Activated CD4-positive, alpha-beta T cell treated with anti-CD3 and anti-CD28 coated beads, Interleukin-2, amount 50 U/mL, for 16 hours (primary cell): ENCODE data around the gene CLUH.

Experiments
- DNase-seq: peaks from one replicate; pipeline ENCODE4 v3.0.0-alpha.2; 2020

CLUH gene

GRCh38 chr17:2711608-2712299 lies at the start of gene CLUH:
Gene CLUH, minus strand, starts transcription at chr17:2711764. Its CDS starts 103 bp downstream, at chr17:2711661.
- DNase-seq = peak; percentile 97

DNA sequence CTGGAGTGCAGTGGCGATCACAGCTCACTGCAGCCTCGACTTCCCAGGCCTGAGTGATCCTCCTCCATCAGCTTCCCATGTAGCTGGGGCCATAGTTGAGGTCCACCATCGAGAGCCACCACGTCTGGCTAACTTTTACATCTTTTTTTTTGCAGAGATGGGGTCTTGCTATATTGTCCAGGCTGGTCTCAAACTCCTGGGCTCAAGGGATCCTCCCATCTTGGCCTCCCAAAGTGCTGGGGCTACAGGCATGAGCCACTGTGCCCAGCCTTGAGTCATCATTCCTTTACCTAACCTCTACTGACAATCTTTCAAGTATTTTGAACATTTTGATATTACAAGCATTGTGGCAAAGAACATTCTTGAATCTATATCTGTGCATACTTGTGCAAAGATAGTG lies 47.3 kb upstream of the CLUH start:
- DNase-seq = no peak

DNA sequence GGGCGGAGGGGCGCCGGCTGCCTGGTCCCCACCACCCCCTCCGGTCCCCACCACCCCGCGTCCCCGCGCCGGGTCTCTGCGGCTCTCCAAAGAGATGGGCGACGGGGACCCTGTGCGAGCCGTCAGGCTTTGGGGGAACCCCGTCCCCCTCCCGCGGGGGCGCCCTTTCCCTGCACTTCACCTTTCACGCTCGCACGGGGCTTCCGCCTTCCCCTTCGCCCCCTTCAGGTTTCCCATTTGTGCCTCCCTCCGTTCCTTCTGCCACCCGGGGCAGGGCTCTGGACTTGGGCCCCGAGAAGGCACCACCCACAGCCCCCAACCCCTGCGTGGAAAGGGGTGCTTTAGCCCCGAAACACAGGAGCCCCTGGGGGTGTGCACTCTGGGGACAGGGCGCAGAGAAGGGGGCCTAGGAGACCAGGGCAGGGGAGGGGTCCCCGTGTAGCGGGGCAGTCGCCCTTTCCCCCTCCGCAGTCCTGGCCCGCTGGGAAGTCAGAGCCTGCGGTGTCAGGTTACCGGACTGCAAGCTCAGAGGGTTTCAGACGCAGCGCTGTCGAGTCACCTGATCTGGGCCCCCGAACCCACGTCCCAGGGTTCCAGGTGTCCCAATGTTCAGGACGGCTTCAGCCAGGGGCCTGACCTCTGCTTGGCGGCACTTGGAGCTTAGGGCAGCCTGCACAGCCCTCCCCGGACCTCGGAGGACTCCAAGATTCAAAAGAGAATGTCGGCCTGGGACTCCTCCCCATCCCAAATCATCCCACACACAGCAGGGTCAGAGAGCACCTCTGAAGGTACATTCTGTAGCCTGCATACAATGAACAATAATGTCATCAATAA lies 44.5 kb upstream of the CLUH start:
- no peak for DNase-seq

DNA sequence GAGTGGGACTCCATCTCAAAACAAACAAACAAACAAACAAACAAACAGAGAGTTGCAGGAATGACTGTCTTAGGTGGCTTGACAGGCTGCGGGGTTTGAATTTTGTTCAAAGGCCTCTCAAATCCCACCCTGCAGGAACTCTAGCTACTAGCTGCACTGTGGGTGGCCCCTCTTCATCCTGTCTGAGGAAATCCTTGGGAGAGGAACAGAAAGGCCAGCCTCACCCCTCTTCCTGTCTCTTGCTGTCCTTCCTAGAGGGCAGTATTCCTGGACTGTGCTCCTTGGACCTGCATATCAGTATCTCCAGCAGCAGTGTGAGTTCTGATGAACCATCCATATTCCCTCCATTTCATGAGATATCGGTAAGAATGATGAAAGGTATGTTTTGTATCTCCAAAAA lies 39.9 kb upstream of the CLUH start:
- no peak for DNase-seq

DNA sequence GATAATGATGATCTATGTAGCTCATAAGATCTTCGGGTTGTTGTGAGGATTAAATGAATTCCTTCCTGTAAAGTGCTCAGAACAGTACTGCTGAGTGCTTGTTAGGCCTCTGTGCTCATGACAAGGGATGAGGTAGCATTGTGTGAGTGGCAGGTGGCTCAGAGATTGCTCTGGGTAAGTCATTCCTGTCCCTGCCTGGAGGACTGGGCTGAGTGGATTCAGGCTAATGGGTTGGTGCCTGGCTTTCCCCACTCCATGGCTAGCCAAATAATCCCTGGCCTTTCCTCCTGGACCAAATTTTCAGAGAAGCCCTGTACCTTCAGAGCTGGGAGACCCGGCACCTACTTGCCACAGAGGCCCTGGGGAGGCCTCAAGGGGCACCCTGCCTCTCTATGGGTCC lies 39.2 kb upstream of the CLUH start:
- no peak for DNase-seq

DNA sequence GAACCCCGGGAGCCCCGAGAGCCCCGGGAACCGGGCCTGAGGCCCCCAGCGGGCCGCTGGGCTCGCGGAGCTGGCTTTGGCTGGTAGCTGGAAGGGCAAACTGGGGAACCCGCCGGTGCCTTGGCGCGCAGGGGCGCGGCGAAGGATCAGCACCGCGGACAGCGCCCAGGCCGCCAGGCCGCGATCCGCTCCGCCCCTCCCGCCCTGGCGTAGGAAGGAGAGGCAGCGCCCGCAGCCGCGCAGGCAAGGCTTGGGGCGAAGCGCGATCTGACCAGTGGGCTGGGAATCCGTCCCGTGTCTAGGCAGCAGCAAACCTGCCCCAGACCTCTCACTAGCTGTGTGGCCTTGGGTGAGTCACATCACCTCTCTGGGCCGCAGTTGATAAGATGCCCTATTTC lies 38.2 kb upstream of the CLUH start:
- DNase-seq = peak; percentile 61

- no peak for DNase-seq
Measured at GRCh38 chr17:2749058-2749783, 37.7 kb upstream of the CLUH start, which contains the start of gene CCDC92B. Gene CCDC92B, minus strand, starts transcription at chr17:2749652. Its CDS starts 14,507 bp downstream, at chr17:2735145.

DNA sequence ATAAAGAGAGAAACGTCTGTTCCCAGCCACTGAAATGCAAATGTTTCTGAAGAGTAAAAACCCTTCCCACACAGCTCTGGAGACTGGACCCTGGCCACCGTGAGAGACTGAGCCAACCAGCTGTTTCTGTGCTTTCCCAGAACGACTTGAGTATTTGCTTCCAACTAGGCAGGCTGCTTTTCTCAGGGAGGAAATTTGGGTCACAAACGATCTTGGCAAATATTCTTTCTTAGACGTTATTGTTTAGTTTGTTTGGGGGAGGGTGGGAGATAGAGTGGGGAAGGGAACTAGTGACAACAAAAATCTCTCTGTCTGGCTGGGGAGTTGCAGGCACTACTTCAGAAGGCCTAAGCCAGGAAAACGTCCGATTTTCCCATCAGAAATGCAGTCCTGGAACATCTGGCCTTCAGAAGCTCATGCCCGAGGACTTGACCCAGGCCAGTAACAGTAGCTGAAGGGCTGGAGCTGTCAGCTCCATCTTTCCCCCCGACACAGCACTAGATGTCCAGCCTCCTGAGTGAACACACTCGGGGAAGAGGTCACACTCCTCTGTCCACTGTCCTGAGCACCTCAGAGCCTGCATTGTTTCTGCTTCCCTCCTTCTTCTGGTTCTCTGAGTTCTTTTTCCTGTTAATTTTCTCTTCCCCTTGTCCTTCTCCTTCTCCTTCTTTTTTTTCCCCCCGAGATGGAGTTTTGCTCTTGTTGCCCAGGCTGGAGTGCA lies 33.9 kb upstream of the CLUH start:
- DNase-seq = no peak

DNA sequence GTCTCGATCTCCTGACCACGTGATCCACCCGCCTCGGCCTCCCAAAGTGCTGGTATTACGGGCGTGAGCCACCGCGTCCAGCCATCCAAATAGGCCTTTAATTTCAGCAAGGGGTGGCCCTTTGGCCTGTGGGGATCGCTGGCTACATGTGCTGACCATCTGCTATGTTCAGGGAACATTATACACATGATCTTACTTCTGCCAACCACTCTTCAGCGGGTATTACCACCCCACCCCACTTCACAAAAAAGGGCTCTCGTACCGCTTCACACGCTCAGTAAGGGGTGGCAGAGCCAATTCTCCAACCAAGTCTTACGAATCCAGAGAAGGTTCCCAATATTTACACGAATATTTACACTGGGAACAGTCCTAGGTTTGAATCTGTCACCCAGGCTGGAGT lies 26.1 kb upstream of the CLUH start:
- no peak for DNase-seq

DNA sequence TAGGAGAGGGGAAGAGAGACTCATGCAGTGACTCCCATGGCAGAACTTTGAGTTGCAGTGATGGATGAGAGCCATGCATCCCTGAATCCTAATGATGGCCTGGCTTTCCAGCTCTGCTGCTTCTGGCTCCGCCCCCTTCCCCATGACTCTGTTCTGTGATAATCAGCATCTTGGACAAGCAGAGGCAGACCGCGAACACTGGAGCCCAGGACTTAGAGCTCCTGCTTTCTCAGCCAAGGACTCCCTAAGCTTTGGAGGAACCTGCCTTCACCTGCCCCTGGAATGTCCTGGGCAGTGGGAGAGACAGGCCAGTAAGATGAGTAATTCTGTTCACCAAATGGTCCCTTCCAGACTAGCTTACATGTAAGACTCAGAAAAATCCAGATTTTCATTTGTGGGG lies 25.4 kb upstream of the CLUH start:
- DNase-seq = no peak

DNA sequence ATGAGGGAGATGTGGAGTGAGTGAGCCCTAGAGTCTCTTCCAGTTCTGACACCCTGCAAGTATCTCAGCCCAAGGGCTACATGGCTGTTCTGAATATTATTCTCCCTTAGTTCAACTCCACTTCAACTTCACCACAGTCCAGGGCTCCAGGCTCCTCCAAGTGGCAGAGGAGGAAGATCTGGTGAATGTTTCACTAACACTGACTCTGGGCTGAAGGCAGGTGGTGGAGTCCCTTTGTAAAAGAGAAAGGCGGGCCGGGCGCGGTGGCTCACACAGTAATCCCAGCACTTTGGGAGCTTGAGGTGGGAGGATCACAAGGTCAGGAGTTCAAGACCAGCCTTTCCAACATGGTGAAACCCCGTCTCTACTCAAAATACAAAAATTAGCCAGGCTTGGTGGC lies 24.3 kb upstream of the CLUH start:
- DNase-seq = no peak

DNA sequence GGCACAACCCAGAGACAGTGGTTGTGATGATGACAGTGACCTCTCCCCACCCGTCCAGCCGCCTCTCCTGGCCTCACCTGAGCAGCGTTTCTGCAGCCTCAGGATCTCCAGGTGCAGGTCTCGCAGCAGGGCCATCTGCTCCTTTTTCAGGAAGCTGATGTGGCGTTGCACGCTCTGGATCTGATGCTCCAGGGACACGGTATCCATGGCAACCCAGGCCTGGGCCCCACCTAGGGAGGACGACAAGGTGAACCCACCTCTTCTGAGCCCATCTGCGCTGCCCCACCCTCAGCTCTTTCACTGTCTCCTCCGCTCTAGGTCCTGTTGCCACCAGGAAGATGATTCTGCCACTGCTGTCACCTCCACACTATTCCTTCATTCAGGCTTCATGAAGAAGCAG lies 23.4 kb upstream of the CLUH start:
- DNase-seq = no peak

- no peak for DNase-seq
Measured at GRCh38 chr17:2731807-2732206, 20.2 kb upstream of the CLUH start.

DNA sequence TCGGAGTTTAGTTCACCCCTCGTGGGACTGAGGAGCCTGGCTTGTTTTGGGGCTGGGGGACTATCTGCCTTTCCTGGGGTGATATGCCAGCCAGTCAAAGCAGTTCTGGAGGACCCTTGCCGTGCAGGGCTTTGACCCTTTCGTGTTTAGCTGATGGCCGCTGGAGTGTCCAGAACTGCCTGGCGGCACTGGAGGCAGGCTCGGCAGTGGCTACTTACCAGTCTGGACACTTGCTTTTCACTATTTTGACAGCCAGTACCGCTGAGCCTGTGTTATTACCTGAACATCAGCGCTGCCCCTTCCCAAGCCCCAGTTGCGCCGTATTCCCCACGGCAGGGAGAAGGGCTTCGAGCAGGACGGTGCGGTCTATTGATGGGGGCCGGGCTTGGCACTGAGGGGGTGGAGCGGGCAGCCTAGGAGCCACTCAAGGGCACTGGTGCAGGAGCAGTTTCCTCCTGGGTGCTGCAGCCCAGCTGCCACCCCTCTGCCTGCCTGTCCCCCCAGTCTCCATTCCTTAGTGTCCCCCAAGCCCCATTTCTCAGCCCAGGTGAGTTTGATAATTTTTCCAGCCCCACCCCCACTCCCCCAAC lies 19.3 kb upstream of the CLUH start:
- DNase-seq = no peak

GRCh38 chr17:2724784-2725164 lies 13.2 kb upstream of the CLUH start:
- DNase-seq = peak; percentile 45

DNA sequence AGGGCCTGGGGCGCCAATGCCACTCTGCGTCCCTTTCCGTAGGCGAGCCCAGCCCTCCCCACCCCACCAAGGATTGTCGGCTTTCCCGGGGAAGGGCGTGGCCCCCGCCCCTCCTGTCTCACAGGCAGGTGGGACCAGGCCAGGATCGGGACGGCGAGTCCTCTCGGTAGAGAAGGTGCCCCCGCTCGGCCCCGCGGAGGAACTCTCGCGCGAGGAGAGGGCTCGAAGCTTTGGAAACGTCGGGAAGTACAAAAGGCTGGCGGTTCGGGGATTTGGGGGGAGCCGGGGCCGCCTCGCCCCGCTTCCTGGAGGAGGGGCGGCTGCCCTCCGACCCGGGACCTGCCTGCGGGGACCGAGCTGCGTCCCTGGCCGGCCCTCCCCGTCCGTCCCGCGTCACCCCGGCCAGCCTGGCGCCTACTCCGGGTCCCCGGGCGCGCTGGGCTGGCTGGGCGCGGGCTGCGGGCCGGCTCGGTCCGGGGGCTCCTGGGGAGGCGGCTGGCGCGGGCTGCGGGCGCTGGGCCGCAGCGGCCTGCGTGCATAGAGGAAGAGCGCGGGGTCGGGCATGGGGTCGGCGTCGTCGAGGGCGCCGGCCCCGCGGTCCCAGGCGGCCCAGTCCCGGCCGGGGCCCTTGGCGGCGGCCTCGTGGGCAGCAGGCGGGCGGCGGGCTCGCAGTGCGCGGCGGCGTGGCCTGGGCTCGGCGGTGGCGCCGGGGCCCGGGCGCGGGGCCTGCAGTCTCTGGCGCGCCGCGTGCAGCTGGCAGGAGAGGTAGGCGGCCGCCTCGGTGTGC lies 12.6 kb upstream of the CLUH start:
- no peak for DNase-seq

- DNase-seq = no peak
Measured at GRCh38 chr17:2723505-2723996, 12.0 kb upstream of the CLUH start.

- no peak for DNase-seq
Measured at GRCh38 chr17:2722611-2723010, 11.0 kb upstream of the CLUH start.

GRCh38 chr17:2721603-2722002 lies 10.0 kb upstream of the CLUH start:
- DNase-seq = no peak

GRCh38 chr17:2719861-2720260 lies 8.3 kb upstream of the CLUH start:
- DNase-seq = no peak

DNA sequence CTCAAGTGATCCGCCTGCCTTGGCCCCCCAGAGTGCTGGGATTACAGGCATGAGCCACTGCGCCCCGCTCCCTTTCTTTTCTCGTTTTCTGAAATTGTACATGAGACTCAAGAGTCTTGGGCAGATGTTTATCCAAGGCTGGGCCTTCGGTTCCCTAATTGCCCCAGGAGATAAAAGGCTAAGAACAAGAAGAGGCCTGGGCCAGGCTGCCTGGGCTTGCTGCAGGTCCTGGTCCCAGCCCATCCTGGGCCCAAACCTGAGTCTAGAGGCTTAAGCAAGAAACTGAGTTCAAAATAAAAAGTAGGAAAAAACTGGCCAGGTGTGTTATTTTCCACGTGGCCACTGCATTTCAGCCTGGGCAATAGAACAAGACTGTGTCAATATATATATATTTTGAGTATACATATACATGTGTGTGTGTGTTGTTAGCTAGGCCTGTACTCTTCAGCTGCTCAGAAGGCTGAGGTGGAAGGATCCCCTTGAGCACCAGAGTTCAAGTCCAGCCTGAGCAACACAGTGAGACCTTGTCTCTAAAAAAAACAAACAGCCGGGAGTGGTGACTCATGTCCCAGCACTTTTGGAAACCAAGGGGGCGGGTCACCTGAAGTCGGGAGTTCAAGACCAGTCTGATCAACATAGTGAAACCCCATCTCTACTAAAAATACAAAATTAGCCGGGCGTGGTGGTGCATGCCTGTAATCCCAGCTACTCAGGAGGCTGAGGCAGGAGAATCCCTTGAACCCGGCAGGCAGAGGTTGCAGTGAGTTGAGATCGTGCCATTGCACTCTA lies 6.8 kb upstream of the CLUH start:
- peak; percentile 17 for DNase-seq
